Endodermal cell (in vitro differentiated cells): ENCODE data around the gene AK9. TPM values are rescaled to one million over a fixed set of nuclear protein-coding genes. Genes with fewer than 3 reads are reported as not detected.

Source experiments
- DNase-seq: peaks from one replicate; pipeline ENCODE4 v3.0.0-alpha.2; 2017
- H3K27ac ChIP-seq: 2 replicates; pipeline ENCODE4 v1.5.1; 2013; ENCODE audit warnings: mild to moderate bottlenecking, low read depth, low read length, moderate library complexity
- H3K27me3 ChIP-seq: 2 replicates; pipeline ENCODE4 v1.6.1; 2013; ENCODE audit warnings: mild to moderate bottlenecking, low read length, moderate library complexity; ENCODE audit not compliant: insufficient read depth, control insufficient read depth, poor library complexity, severe bottlenecking
- H3K36me3 ChIP-seq: 2 replicates; pipeline ENCODE4 v1.7.0; 2013; ENCODE audit warnings: mild to moderate bottlenecking, low read length, moderate library complexity; ENCODE audit not compliant: control insufficient read depth, insufficient read depth
- H3K4me1 ChIP-seq: one replicate; pipeline ENCODE4 v1.7.0; 2013; ENCODE audit warnings: low read length; ENCODE audit not compliant: control insufficient read depth, insufficient read depth
- H3K4me3 ChIP-seq: 2 replicates; pipeline ENCODE4 v1.5.1; 2013; ENCODE audit warnings: mild to moderate bottlenecking, low read length, moderate library complexity
- H3K9ac ChIP-seq: 2 replicates; pipeline ENCODE4 v1.6.1; 2013; ENCODE audit warnings: mild to moderate bottlenecking, low read length, moderate library complexity; ENCODE audit not compliant: poor library complexity, severe bottlenecking; ENCODE audit errors: extremely low read depth
- H3K9me3 ChIP-seq: 2 replicates; pipeline ENCODE4 v1.6.1; 2013; ENCODE audit warnings: mild to moderate bottlenecking, low read length, moderate library complexity; ENCODE audit not compliant: control insufficient read depth
- H3K27ac Mint-ChIP-seq: 2 replicates; pipeline ENCODE4 v1.8.0; 2020; ENCODE audit warnings: mixed read lengths
- H3K27me3 Mint-ChIP-seq: 2 replicates; pipeline ENCODE4 v1.8.0; 2021; ENCODE audit warnings: mild to moderate bottlenecking, mixed read lengths; ENCODE audit not compliant: insufficient read depth
- H3K36me3 Mint-ChIP-seq: 2 replicates; pipeline ENCODE4 v1.8.0; 2020; ENCODE audit warnings: low read depth, mixed read lengths
- H3K4me1 Mint-ChIP-seq: 2 replicates; pipeline ENCODE4 v1.8.0; 2020; ENCODE audit warnings: mixed read lengths
- H3K4me3 Mint-ChIP-seq: 2 replicates; pipeline ENCODE4 v1.8.0; 2020; ENCODE audit warnings: mild to moderate bottlenecking, moderate library complexity, mixed read lengths
- H3K9me3 Mint-ChIP-seq: 2 replicates; pipeline ENCODE4 v1.8.0; 2020; ENCODE audit warnings: mild to moderate bottlenecking, mixed read lengths
- CTCF ChIP-seq: fragments of 200-600 bp; sonication (generic); conservative IDR thresholded peaks from 2 replicates; pipeline ENCODE4 v1.5.0; 2021; ENCODE audit warnings: antibody characterized with exemption, mild to moderate bottlenecking
- WGBS, 2 experiments: methylation state at CpG; one replicate each; pipeline versions ENCODE4 v1.1.5 to v1.1.7; 2013; ENCODE audit warnings: missing lambda C conversion rate in 2 of 2, mixed read lengths in 1 of 2; ENCODE audit not compliant: insufficient coverage in 1 of 2, insufficient read length in 1 of 2; 5-methylcytosine and 5-hydroxymethylcytosine counted together
- total RNA-seq, 2 donors: library from RNA; stranded (reverse); fragmentation: NEBNext Ultra II Directional in 1 of 2; extraction: Animal tissue kit (Norgen Biotek cat#: 25700) in 1 of 2; gene quantifications; 2 replicates in 1 of 2; 3 replicates in 1 of 2; pipeline ENCODE4 v1.2.1, GENCODE V29; 2021

AK9 gene
- total RNA-seq, 2 donors from 2014 or later: 1.8 to 2.7 TPM

DNA sequence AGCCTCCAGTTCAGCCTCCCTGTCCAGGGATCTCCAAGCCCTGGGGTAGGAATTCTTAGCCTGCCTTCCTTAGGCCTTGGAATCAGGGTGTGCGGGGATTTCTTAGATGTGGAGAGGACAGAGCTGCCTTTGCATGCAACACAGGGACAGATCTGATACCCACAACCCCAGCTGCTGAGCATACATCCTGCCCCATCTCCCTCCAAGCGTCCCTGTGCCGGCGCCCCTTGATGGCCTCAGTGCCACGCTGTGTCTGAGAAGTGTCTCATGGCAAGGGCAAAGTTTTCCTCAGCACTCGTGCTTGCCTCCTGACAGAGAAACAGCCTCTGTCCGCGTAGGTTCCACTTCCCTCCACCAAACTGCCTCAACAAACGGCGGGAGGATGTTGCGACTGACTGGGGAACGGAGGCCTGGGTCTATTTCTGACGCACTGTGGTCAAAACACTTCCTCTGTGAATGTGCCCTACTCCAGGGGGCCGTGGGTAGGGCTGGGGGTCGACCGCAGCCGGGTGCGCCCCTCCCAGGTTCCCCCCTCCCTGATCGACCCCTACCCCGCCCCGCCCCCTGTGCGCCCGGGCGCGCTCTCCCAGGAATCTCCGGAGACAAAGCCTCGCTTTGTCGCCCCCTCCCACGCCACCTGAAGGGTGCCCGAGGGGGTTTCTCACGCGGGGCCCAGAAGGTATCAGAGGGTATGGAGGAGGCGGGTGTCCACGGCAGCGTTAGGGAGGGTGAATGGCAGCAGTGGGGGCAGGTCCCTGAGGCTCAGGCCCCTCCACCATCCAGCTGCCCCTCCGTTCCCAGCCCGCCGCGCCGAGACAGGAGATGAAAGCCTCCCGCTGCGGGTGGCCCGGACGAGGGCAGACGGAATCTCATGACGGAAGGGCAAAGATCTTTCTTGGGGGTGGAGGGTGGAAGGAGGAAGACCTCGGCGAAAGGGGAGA, 236.2 kb downstream of the AK9 start:
- Mint-ChIP-seq H3K27me3 (peaks cover 40% of the 10 kb centered on the region), H3K27ac (no peak overlapping the region), H3K4me3 (peak overlapping the region; percentile 79), H3K4me1 (peaks cover 30% of the 10 kb centered on the region), H3K36me3 (peaks cover 1% of the 10 kb centered on the region), H3K9me3 (no peaks in the 10 kb centered on the region)
- no peak for TF ChIP-seq CTCF
- Histone ChIP-seq H3K27ac (peak overlapping the region; percentile 78), H3K27me3 (peaks cover 32% of the 10 kb centered on the region), H3K4me1 (peaks cover 6% of the 10 kb centered on the region), H3K9me3 (no peaks in the 10 kb centered on the region), H3K4me3 (peak overlapping the region; percentile 80), H3K9ac (peak overlapping the region; percentile 20), H3K36me3 (no peaks in the 10 kb centered on the region)
- no peak for DNase-seq
- 12 to 13% methylated on average over 7 to 48 of the region's 48 CpGs for WGBS, 2 experiments

GRCh38 chr6:109453594-109454495, 237.2 kb downstream of the AK9 start:
- Histone ChIP-seq H3K27me3 (peaks cover 32% of the 10 kb centered on the region), H3K9me3 (no peaks in the 10 kb centered on the region), H3K4me3 (no peak overlapping the region), H3K36me3 (no peaks in the 10 kb centered on the region), H3K4me1 (no peaks in the 10 kb centered on the region), H3K27ac (peak overlapping the region; percentile 78), H3K9ac (no peak overlapping the region)
- no peaks in the 10 kb centered on the region for H3K9me3 Mint-ChIP-seq
- peaks cover 40% of the 10 kb centered on the region for H3K27me3 Mint-ChIP-seq
- H3K4me3 Mint-ChIP-seq: peak overlapping the region; percentile 79
- no peak for DNase-seq
- peaks cover 21% of the 10 kb centered on the region for H3K4me1 Mint-ChIP-seq
- H3K36me3 Mint-ChIP-seq: peaks cover 1% of the 10 kb centered on the region
- 94 to 96% methylated on average over 11 to 27 of the region's 27 CpGs for WGBS, 2 experiments
- no peak for TF ChIP-seq CTCF
- H3K27ac Mint-ChIP-seq: no peak overlapping the region

- DNase-seq: no peak
- Histone ChIP-seq H3K27ac (no peak overlapping the region), H3K9me3 (no peaks in the 10 kb centered on the region), H3K4me1 (no peaks in the 10 kb centered on the region), H3K9ac (no peak overlapping the region), H3K27me3 (peaks cover 29% of the 10 kb centered on the region), H3K36me3 (no peaks in the 10 kb centered on the region), H3K4me3 (no peak overlapping the region)
- H3K27me3 Mint-ChIP-seq: peaks cover 38% of the 10 kb centered on the region
- H3K36me3 Mint-ChIP-seq: peaks cover 1% of the 10 kb centered on the region
- no peak overlapping the region for H3K4me3 Mint-ChIP-seq
- H3K27ac Mint-ChIP-seq: no peak overlapping the region
- WGBS, 2 experiments: 94 to 100% methylated on average over 2 of the region's 2 CpGs
- H3K4me1 Mint-ChIP-seq: peaks cover 18% of the 10 kb centered on the region
- H3K9me3 Mint-ChIP-seq: no peaks in the 10 kb centered on the region
- no peak for TF ChIP-seq CTCF
Observed at GRCh38 chr6:109453156-109453555, 237.8 kb downstream of the AK9 start.
